SK-N-SH treated with all-trans-retinoic acid at 6 μM for 48 hours (cell line): ENCODE data around the gene PLEKHM3.

ENCODE experiments used
- CREB5 ChIP-seq: fragments of 250-450 bp; sonication (Bioruptor Pico); IDR thresholded peaks from 2 replicates; pipeline ENCODE4 v1.5.1; 2020; ENCODE audit warnings: low read depth, mild to moderate bottlenecking, moderate library complexity
- CSDC2 ChIP-seq: fragments of 250-450 bp; sonication (Bioruptor Pico); IDR thresholded peaks from 2 replicates; pipeline ENCODE4 v1.5.0; 2020; ENCODE audit warnings: mild to moderate bottlenecking, moderate library complexity
- OSR1 ChIP-seq: fragments of 250-450 bp; sonication (Bioruptor Pico); IDR thresholded peaks from 2 replicates; pipeline ENCODE4 v1.8.0; 2022; ENCODE audit warnings: moderate library complexity, mild to moderate bottlenecking, inconsistent platforms
- PPARA ChIP-seq: fragments of 250-450 bp; sonication (Bioruptor Pico); IDR thresholded peaks from 2 replicates; pipeline ENCODE4 v1.5.0; 2020; ENCODE audit warnings: mild to moderate bottlenecking, borderline replicate concordance
- TOX ChIP-seq: fragments of 250-450 bp; sonication (Bioruptor Pico); IDR thresholded peaks from 2 replicates; pipeline ENCODE4 v1.8.0; 2021; ENCODE audit warnings: mild to moderate bottlenecking, moderate library complexity, borderline replicate concordance
- ZFP3 ChIP-seq: fragments of 250-450 bp; sonication (Bioruptor Pico); IDR thresholded peaks from 2 replicates; pipeline ENCODE4 v1.5.0; 2020; ENCODE audit warnings: mild to moderate bottlenecking, moderate library complexity
- ZNF565 ChIP-seq: fragments of 450-650 bp; formaldehyde crosslinking; conservative IDR thresholded peaks from 2 replicates; pipeline ENCODE4 v1.5.0; 2020; ENCODE audit warnings: low read depth, mild to moderate bottlenecking, moderate library complexity
- ZNF70 ChIP-seq: fragments of 450-650 bp; formaldehyde crosslinking; IDR thresholded peaks from 2 replicates; pipeline ENCODE4 v1.5.0; 2020; ENCODE audit warnings: mild to moderate bottlenecking, moderate library complexity
- TF ChIP-seq, protein P1 (sequence below): fragments of 250-450 bp; sonication (Bioruptor Pico); IDR thresholded peaks from 2 replicates; pipeline ENCODE4 v1.8.0; 2020; ENCODE audit warnings: mild to moderate bottlenecking, moderate library complexity, borderline replicate concordance

- TF ChIP-seq TOX (CRISPR knock-in tag) = no peak
- no peak for TF ChIP-seq ZFP3 (CRISPR knock-in tag)
- TF ChIP-seq CREB5 (CRISPR knock-in tag) = no peak
- no peak for TF ChIP-seq ZNF565
- TF ChIP-seq, protein P1, sequence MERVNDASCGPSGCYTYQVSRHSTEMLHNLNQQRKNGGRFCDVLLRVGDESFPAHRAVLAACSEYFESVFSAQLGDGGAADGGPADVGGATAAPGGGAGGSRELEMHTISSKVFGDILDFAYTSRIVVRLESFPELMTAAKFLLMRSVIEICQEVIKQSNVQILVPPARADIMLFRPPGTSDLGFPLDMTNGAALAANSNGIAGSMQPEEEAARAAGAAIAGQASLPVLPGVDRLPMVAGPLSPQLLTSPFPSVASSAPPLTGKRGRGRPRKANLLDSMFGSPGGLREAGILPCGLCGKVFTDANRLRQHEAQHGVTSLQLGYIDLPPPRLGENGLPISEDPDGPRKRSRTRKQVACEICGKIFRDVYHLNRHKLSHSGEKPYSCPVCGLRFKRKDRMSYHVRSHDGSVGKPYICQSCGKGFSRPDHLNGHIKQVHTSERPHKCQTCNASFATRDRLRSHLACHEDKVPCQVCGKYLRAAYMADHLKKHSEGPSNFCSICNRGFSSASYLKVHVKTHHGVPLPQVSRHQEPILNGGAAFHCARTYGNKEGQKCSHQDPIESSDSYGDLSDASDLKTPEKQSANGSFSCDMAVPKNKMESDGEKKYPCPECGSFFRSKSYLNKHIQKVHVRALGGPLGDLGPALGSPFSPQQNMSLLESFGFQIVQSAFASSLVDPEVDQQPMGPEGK = no peak
- TF ChIP-seq ZNF70 (CRISPR knock-in tag) = no peak
- TF ChIP-seq OSR1 (CRISPR knock-in tag) = no peak
- no peak for TF ChIP-seq PPARA
- TF ChIP-seq CSDC2 (CRISPR knock-in tag) = no peak
Observed at GRCh38 chr2:207950063-207950760, 75.1 kb downstream of the PLEKHM3 start.
